Measurements from ENCODE around the gene RAD51AP1.

Gene RAD51AP1

DNA sequence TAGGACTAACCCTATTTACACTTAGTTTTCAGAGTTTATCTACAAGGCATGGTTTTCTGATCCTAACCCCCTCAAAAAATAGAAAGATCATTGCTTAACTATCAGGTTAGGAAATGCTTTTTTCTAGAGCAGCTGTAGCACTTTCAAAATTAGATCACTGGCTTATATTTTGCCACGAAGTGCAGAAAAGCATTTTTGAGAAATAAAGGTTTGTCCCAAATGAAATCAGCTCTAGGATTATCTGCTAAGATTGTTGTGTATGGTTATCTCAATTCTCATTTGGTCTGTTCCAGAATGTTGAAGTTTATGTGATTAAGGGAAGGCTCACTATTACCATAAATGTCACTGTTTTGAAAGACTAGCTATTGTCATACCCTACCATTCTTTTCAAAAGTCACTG lies 13.5 kb downstream of the RAD51AP1 start:
- DNase-seq, result no peak

DNA sequence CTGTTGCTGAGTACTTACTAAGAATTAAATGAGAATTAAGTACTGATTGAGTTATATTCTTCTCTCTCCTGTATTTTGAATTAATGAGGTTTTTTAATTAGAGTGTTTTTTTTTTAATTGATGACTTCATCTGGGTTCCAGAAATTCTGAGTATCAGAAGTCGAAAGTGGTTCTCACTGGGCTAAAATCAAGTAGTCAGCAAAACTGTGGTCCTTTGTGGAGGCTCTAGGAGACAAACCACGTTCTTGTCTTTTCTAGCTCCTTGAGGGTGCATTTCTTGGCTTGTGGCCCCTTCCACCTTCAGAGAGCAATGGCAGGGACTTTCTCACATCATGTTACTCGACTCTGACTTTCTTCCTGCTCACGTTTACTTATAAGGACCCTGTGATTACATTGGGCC lies 15.3 kb downstream of the RAD51AP1 start:
- DNase-seq, result no peak

DNA sequence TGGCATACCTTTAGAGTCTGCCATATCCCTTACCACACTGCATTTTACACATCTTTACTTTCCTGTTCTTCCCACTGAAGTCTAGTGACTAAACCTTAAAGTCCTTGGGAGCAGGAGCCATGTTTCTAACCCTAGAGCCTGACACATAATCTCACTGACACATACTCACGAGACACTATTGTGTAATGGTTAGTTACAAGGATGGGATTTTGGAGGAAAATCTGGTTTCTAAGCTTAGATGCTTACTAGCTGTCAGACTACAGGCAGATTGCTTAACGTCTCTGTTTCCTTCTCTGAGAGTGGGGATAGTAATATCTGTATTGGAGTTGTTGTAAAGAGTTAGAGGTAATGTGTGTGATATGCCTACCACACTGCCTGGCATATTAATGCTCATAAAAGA lies 17.1 kb downstream of the RAD51AP1 start:
- DNase-seq, result no peak

DNA sequence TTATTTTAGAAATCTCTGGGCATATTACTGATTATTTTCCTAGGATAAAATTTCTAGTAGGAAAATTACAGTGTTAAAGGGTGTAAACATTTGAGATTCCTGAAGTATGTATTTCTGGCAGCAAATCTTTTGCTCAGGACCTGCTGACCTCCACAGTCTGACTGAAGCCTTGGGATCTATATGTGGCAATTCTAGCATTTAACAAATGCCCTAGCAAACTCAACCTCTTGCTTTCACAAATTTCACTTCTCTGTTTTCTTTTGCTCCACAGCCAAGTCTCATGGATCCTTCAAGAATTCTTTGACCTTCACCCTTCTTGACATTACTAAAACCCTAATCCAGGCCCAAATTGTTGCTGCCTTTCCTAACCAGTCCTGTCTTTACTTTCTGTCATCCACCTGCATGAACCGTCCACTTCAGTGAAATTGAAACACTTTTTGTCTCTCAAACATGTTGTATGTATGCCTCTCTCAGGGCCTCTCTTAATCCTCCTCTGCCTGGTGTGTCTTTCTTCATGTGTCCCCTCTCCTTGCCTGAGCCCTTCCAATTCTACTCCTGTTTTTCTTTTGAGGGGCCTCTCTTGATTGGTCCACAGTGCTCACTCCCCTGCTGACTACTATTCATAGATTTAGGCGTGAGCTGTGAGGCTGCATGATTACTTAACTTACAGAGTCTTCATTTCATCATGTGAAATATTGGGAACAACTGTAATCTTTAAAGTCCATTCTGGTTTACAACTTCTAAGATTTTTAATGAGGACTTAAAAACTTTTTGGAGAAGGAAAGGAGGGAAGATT lies 18.2 kb downstream of the RAD51AP1 start:
- no peak for DNase-seq

DNA sequence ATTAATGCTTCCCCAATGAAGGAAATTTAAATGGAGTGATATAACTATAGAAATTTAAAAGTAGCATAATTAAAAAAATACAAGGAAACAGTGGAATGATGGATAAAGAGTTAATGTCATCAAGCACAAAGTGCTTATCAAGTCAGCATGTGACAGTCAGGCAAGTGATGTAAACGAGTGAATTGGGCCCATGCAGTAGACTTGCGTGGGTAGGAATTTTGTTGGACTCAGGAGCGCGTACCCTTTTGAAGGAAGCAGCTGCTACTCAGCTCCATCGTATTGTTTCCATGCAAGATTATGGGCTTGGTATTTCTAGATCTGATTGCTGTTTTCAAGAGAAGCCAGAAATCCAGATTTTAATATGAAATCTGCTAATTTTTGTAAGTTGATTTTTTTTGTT lies 18.9 kb downstream of the RAD51AP1 start:
- DNase-seq, result no peak

- DNase-seq, result no peak
Measured at GRCh38 chr12:4558171-4558570, 19.5 kb downstream of the RAD51AP1 start.

- peak; percentile 41 for DNase-seq
Measured at GRCh38 chr12:4562034-4562657, 23.5 kb downstream of the RAD51AP1 start, which contains the start of gene DYRK4. Gene DYRK4, plus strand, starts transcription at chr12:4562208. Its CDS starts 38 bp downstream, at chr12:4562246.

DNA sequence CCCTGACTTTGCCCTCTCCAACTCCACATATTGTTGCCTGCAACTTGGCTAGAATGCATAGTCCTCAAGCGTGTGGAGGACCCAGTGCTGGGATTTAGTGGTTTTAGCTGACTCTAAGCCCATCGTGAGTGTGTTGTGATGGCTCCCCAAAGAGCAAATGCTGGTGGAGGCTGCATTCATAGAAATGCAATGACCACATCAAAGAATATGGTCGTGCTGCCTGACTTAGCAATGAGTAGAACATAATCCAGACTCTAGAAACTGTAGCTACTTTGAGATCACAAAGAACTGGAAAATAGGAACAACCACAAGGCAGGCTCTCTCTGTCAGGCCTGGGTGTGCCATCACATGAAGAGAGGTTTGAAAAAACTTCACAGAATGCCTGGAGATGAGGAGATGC lies 24.6 kb downstream of the RAD51AP1 start:
- DNase-seq, result no peak

DNA sequence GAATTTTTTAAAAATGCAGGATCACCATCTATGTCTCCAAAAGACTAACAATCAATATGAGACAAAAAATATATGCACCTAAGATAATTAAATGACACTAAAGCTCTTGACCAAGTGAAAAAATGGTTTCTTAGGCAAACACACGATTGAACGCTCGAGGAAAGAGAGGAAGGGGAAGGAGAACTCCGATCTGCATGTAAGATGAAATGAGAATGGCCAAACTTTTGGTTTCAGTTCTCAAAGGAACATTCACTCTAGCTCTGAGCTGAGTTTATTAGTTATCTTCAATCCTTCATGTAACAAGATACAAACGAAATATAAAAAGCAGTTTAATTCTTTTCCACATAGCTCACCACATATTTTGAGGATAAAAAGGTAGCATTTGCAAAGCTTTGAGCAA lies 26.1 kb downstream of the RAD51AP1 start:
- DNase-seq, result no peak

GRCh38 chr12:4566474-4566873 lies 27.8 kb downstream of the RAD51AP1 start:
- no peak for DNase-seq

- no peak for DNase-seq
Measured at GRCh38 chr12:4567073-4567881, 28.6 kb downstream of the RAD51AP1 start.

- no peak for DNase-seq
Measured at GRCh38 chr12:4569261-4569660, 30.6 kb downstream of the RAD51AP1 start.

DNA sequence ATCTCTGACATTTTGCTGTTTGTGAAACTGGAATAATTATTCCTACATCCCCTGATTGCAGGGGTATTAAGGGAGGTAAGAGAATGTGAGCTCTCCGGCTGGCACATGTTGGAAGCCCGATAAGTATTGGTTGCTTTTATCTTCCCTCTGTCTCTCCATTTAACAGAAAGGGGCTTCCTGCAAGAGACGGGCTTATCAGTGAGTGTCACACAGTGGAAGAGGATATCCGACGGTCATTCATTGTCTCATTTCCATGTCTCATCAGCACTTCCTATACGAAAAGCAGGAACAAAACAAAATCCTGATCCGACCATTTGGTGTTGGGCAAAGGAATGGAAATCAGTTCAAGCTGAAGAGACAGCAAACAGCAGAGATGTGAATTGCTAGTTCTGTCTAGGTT lies 34.0 kb downstream of the RAD51AP1 start:
- no peak for DNase-seq

- DNase-seq, result no peak
Measured at GRCh38 chr12:4579305-4580102, 40.8 kb downstream of the RAD51AP1 start.

GRCh38 chr12:4580281-4580688 lies 41.6 kb downstream of the RAD51AP1 start:
- DNase-seq, result no peak

GRCh38 chr12:4584281-4584680 lies 45.6 kb downstream of the RAD51AP1 start:
- no peak for DNase-seq

DNA sequence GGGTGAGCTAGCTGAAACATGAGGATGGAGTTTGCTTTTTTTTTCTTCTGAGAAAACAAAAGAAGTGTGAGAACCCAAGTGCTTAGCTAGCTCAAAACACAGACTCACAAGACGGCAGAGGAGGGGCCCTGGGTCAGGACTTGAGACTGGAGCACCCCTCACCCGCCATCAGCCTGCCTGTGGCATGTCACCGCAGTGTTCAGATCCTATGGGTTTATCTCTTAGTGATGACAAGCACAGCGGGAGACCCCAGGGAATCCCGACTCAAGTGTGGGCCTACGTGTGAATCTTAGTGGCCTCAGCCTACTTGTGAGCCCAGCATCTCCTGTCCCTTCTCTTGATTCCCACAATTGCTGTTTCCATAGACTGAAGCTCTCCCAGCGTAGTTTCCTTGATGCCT lies 46.2 kb downstream of the RAD51AP1 start:
- DNase-seq, result peak; percentile 8

DNA sequence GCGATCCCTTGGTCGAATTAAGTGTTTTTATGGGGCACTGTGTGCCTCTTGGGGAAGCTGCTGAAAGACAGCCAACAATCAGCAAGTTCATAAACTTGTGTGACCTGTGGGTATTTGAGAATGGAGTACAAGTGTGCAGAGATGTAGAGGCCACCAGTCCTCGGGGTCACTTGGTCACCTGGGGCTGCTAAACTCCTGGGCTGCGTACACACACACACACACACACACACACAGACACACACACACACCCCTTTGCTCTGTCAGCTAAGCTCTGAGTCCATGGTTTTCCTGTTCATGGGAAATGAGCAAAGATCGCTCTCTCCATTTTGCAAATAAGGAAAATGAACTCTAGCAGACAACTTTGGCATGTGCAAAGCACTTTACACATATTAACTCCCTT lies 47.8 kb downstream of the RAD51AP1 start:
- no peak for DNase-seq

DNA sequence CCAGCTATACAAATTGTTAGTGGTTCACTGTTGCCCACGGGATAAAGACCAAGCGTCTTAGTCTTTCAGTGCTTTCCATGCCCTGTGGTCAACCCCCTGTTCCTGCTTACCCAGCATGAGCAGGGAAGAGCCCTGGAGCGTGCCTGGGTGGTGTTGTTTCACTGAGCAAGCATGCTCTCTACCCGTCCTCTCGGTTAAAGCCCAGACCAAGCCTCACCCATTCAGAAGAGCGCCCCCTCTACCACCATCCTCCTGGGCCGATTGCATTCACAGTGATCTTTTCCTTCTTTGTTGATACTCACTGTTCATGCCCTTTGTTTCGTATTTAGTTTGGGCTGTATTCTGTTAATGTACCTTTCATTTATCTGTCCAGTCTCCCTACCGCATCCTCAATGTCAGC lies 48.4 kb downstream of the RAD51AP1 start:
- DNase-seq, result no peak

DNA sequence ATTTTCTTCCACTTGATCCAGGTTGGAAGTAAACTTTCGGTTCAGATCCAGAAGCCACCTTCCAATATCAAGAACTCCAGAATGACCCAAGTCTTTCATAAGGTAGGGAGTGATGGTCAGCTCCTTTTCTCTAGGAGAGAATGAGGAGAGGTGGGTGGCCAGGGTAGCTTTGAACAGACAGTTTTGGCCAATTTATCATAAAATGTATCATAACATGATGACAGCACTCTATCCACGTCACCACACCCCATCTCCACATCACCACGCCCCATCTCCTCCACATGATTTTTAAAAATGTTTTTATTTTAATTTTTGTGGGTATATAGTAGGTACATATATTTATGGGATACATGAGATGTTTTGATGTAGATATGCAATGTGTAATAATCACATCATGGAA lies 50.2 kb downstream of the RAD51AP1 start:
- no peak for DNase-seq

- no peak for DNase-seq
Measured at GRCh38 chr12:4589941-4590340, 51.3 kb downstream of the RAD51AP1 start.

- DNase-seq, result no peak
Measured at GRCh38 chr12:4591180-4591687, 52.5 kb downstream of the RAD51AP1 start.

DNA sequence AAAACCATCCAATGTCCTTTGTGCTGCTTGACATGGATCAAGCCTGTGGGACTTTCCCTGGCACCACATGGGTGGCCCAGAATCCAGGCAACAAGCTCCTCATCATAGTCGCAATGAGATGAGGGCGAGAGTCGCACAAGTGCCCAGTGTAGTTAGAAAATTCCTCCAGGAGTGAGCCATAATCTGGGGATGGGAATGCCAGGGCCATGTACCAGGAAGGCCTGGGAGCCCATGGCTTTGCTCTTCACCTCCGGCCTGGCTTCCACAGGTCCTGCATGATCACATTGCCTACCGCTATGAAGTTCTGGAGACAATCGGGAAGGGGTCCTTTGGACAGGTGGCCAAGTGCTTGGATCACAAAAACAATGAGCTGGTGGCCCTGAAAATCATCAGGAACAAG lies 57.2 kb downstream of the RAD51AP1 start:
- no peak for DNase-seq

All from stimulated activated CD8-positive, alpha-beta memory T cell treated with anti-CD3 and anti-CD28 coated beads, Interleukin-4, amount 100 ng/mL, for 48 hours (primary cell).